HG03571 (cell line): ENCODE data around the gene DMRTC2.
"Not testable (repeated sequence)": the region's sequence is repeated elsewhere in the genome, so short reads cannot be mapped to it uniquely, and the experiment has no call there.

Experiments
- ATAC-seq: cut with Tn5 transposase; IDR thresholded peaks from one replicate; pipeline ENCODE4 v1.9.1; 2021; ENCODE audit not compliant: unreplicated experiment

The DMRTC2 gene

DNA sequence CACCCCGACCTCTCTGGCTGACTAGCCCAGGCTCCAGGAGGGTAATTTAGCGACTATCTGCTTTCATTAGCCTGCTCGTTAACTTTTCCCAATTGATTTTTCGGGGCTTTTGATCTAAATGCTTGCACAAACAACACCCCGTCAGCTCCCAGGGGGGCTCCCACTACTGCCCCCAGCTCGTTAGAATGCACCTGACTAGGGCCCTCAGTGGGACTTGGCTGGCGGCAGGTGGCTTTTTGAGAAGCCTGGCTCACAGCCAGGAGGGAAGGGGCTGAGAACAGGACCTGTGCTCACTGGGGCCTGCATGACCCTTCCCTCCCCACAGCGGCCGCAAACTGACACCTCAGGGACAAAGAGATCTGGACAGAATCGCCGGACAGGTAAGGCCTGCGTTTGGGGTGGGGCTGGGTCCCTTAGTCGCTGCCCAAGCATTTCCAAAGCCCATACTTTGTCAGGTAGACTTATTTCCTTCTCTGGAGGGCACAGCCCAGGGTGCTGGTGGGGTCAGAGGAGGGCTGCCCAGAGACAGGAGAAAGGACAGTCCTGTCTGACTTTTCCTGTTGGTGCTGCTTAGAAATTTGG, 24.6 kb downstream of the DMRTC2 start:
- ATAC-seq = no peak

DNA sequence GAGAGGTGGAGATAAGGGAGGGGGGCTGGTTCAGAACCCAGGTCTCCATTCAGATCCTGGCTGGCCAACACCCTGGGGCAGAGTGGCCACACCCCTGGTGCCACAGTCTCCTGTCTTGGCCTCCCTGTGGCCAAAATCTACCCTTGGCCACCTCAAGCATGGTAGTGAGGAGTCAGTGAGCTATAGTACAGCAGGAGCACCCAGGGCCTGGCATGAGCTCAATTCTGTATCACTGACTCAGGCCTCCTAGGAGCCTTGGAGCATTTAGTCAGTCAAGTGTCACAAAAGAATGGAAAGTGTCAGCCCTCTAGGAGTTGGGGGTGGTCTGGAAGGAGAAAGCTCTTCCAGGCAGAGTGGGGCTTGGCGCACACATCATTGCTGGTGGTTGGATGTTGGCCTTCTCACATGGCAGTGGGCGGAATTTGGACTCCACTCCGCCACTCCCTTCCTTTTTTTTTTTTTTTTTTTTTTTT, 25.6 kb downstream of the DMRTC2 start:
- no peak for ATAC-seq

DNA sequence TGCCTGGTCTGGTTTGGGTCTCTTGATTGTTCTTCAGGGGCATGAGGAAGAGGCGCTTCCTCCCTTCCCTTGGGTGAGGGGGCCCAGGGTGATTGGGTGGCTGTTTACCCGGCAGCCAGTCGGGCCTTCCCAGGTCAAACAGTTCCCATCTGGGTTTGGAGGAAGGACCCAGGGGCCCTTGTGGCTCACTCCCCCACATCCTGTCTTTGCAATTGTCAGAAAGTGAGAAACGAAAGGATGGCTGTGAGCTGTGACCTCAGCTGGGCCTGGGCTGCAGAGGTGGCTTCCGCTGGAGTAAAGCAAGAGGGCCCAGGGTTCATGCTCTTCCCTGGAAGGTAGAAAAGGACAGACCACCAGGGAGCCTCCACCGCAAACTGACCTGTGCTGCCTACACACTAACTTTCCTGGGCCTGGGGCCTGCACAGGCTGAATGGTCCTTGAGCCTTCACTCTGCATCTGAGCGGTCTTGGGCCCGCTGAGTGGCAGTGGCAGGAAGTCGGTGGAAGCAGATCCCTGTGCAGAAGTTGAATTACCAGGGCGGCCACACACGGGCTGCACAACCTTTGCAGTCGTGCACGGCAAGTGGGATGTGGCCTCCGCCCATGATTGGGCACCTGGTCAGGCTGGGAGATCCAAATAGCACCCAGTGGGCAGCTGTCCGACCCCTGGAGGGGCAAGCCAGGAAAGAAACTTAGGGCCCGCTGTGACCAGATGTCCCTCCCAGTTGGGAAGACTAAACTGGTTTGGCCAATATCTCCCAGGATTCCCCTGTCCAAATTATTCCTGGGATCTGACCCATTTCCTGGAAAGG, 26.9 kb downstream of the DMRTC2 start:
- ATAC-seq = peak; percentile 52

DNA sequence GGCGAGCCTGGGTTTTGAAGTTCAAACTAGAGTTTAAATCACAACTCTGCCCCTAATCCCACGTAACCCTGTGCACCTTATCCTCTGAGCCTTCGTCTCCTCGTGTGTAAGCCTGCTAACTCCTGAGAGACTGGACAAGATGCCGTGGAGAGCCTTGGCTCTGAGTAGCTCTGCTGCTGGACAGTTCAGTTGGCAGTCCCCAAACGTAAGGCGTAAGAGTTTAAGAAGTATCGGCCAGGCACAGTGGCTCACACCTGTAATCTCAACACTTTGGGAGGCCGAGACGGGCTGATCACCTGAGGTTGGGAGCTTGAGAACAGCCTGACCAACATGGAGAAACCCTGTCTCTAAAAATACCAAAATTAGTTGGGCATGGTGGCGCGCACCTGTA, 27.5 kb downstream of the DMRTC2 start:
- ATAC-seq = no peak

DNA sequence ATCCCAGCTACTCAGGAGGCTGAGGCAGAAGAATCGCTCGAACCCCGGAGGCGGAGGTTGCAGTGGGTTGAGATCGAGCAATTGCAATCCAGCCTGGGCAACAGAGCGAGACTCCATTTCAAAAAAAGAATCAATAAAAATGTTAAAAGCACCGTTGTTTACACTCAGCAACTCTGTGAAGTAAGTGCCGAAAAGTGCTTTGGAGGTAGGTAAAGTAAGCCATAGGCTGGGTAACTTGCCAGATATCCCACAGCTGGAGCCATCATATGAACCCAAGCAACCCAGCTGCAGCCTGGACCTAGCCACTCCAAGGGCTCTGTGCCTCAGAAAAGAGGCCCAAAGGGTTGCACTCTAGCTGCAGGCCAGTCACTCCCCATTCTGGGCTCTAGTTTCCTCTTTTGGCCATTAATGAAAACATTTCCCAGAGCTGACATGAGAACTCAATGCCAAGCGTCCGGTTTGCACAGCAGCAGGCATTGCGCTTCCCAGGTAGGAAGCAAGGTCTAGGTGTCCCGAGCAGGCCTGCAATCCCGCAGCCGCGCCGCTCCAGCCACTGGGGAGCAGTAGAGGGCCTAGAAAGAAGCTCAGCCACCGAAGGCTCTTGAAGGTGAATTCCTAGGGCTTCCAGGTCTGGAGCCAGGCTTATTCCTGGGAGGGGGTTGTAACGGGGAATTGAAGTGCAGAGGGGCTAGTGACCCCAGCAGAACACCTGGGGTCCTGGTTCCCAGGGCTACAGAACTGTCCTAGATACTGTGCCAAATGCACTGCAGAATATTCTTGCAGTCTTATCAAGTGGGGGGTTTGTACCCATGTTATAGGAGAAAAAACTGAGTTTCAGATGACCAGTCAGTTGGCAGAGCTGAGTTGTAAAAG, 28.2 kb downstream of the DMRTC2 start:
- no peak for ATAC-seq

DNA sequence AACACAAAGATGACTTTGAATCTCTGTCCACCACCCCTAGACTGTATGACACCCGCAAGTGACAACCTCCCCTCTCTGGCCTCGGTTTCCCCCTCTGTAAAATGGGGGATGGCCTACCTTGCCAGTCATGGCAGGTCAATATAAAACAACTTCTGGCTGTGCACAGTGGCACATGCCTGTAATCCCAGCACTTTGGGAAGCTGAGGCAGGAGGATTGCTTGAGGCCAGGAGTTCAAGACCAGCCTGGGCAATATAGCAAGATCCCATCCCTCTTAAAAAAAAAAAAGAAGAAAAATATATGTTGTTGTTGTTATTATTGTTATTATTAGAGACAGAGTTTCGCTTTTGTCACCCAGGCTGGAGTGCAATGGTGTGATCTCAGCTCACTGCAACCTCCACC, 31.1 kb downstream of the DMRTC2 start:
- not testable (repeated sequence) for ATAC-seq

DNA sequence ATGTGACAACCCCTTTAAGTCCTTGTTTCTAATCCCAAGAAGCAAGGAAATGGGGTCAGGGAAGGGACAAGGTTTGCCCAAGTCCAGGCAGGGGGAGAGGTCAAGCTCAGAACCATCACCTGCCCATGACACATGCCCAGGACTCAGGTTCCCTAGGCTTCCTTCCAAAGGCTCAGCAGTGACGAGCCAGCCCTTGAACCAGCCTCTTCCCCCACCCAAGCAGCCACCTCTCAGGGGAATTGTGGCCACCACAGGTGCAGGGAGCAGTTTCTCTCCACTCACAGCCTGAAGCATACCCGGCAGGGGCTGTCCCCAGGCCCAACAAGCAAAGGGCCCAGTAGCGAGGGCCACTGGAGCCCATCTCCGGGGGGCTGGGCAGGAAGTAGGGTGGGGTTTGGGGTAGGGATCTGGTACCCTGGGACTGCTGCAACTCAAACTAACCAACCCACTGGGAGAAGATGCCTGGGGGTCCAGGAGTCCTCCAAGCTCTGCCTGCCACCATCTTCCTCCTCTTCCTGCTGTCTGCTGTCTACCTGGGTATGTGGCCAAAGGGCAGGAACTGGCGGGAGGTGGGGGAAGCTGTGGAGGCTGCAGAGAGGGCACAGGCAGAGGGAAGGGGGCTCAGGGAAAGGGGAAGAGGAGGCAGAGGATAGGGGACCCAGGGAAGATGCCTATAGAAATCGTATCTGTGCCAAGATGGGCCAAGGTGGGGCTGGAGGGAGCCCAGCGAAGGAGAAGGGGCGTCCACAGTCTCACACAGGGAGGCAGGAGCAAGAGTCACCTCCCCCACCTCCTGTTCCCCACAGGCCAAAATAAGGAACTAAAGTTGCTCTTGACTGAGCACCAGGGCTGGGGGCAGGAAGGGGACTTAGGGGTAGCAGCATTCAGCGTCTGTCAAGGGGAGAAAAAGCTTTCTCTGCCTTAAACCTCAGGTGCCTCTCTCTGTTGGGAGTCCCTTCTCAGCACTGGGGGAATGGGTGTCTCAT, 32.3 kb downstream of the DMRTC2 start, which contains the start of gene CD79A:
CD79A (plus strand) TSS at position 433 of the 986 bp plus-strand sequence; CDS start at position 459, 26 bp downstream.
- peak; percentile 75 for ATAC-seq

DNA sequence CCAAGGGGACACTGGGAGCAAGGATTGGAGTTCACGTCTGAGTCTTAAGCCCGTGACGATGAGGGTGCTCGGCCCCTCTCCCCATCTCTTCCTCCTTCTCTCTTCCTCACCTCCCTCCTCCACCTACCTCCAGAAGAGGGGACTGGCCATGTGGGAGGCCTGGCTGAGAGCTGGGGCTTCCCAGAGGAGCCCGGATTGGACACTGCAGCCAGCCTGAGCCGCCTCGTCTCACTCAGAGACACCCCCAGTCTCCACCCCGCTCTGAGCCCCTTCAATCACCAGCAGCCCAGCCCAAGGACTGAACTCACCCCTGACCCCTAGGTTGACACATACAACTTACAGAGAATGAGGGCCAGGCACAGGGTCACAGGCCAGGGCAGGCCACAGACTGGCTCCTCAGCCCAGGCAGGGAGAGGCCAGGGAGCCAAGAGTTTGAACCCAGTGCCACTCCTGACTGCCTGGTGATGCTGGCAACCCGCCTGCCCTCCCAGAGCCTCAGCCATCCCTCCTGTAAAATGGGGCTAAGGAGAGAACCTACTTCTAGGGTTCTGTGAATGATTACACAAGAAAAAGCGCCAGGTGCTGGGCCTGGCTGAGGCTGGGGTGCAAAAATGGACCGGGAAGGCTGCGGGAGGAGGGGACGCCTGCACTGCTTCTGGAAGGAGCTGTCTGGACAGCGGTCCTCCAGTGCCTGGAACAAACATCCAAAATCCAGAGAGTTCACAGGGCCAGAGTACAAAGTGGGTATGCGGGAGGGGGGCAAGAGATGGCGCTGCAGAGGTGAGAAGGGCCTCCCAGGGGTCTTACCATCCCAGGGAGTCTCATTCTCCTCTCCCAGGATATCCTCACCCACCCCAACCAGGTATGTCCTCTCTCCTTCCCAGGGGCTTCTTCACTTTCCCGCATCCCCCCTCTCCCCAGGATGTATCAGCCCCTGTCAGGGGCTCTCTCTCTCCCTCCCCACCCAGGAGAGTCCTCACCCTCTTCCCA, 33.4 kb downstream of the DMRTC2 start:
- no peak for ATAC-seq

DNA sequence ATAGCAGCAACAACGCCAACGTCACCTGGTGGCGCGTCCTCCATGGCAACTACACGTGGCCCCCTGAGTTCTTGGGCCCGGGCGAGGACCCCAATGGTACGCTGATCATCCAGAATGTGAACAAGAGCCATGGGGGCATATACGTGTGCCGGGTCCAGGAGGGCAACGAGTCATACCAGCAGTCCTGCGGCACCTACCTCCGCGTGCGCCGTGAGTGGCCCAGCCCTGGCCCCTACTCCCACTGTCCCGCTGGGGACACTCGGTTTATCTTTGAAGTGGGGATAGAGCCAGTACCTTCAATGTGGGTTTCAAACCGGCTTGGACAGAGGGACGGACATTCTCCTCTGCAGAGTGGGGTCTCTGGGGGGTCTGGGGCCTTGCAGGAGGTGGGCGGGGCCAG, 34.2 kb downstream of the DMRTC2 start:
- no peak for ATAC-seq

DNA sequence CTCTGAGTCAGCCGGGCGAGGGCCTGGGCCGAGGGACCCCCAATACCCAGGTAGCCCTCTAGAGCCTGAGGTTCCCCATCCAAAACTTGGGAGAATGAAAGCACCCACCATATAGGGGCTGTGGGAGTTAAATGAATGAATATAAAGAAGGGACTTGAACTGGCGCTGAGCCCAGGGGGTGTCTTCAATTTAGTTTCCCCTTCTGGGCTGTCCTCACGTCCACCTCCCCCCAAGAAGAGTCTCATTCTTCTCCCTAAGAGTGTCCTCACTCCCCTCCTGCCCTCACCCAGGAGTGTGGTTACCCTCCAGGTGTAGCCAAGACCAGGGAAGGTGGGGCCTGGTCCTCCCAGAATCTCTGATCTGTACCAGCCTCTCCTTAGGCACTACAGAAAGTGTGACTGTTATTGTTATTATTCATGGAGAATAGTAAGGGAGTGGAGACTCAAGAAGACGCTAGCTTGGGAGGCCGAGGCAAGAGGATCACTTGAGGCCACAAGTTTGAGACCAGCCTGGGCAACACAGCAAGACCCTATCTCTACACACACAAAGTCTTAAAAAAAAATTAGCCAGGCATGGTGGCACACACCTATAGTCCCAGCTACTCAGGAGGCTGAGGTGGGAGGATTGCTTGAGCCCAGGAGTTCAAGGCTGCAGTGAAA, 35.0 kb downstream of the DMRTC2 start:
- ATAC-seq = no peak

DNA sequence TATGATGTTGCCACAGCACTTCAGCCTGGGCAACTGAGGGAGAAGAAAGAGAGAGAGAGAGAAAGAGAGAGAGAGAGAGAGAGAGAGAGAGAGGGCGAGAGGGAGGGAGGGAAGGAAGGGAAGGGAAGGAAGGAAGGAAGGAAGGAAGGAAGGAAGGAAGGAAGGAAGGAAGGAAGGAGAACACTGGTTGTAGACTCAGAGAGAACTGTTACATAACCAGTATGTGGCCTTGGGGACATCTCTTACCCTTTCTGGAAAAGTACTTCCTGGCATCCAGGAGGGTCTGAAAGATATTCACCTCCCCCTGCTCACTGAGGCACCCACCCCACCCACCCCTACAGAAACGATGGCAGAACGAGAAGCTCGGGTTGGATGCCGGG, 35.5 kb downstream of the DMRTC2 start:
- ATAC-seq = no peak

DNA sequence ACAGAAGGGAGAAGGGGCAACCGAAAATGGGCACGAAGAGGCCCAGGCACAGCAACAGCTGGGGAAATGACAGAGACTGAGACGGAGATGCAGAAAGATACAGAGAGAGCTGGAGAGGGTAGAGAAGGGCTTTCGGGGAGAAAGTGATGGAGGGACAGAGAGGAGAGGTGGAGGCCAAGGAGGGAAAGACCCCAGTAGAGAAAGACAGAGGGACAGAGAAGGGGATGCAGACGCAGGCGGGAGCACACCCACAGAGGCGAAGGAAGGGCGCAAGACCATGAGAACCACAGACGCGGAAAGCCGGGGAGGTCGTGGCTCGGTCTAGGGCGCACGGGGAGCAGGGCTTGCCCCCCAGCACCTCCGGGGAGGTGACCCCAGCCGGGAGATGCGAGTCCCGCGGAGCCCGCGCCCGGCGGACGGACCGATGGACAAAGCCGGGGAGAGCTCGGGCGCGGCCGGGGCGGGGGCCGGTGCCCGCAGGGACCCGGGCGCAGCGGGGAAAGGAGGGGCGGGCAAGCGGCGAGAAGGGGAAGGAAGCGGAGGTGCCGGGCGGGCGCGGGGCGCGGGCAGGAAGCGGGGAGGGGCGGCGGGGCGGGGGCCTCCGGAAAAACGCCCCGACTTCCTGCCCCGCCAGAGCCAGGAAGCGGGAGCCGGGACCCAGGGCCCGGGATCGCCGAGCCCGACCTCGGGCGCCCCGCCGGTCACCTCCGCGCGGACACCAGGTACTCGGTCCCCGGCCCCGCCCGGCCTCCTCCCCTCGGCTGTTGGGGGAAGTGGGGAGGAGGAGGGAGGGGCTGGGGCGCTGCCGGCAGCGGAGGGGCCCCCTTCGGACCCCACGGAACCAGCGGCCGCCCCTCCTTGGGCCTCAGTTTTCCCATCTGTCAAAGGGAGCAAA, 38.0 kb downstream of the DMRTC2 start, which contains the start of gene ARHGEF1:
ARHGEF1 (plus strand) TSS at position 617 of the 895 bp plus-strand sequence. CDS start 4,899 bp downstream, outside the sequence.
- no peak for ATAC-seq

DNA sequence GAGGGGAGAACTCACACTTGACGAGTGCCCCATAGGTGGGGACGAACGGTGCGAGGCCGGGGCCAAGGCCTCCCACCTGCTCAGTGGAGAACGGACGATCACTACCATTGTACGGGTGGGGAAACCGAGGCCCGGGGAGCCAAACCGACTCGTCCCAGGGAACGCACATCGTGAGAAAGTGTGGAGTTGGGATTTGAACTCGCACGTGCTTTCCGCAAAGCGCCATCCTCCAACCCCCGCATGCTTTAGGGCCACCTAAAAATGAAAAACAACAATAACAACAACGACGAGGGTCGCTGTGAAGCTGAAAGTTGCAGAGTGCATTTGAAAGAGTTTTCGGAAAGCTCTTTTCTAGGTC, 38.6 kb downstream of the DMRTC2 start:
- no peak for ATAC-seq

DNA sequence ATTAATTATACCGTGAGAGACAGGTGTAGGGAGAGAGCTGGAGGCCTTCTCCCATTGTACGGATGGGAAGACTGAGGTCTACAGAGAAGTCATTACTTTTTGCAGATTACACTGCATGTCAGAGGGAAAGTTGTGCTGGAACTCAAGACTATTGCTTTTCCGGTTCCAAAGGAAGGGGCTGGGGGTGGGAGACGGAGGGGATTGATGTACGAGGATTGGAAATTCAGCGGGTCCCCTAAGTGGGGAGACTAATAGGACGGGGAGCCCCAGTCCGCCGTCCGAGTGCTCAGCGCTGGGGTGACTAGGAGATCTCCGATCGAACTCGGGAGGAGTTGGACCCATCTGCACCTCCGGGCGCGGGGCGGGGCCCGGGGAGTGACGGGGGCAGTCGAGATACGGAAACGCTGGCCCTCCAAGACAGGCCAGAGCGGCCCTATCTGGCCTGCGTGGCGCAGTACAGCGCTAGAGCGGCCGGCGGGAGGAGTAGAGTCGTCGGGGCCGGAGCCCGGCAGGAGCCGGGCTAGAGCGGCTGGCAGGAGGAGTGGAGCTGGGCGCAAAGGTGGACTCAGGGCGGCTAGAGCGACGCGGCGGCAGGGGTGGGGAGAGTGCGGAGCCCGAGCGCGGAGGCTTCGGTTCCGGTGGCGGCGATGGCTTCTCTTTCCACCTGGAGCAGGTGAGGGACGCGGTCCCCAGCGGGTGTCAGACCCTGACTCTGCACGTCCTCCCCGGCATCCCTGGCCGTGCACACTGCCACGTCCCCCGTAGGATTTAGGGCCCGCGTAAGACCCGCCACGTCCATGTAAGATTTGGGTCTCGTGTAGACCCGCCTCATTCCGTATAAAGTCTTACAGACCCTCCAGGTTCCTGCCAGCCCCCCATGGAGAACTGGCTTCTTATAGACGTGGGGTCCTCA, 39.2 kb downstream of the DMRTC2 start:
- ATAC-seq = peak; percentile 74

DNA sequence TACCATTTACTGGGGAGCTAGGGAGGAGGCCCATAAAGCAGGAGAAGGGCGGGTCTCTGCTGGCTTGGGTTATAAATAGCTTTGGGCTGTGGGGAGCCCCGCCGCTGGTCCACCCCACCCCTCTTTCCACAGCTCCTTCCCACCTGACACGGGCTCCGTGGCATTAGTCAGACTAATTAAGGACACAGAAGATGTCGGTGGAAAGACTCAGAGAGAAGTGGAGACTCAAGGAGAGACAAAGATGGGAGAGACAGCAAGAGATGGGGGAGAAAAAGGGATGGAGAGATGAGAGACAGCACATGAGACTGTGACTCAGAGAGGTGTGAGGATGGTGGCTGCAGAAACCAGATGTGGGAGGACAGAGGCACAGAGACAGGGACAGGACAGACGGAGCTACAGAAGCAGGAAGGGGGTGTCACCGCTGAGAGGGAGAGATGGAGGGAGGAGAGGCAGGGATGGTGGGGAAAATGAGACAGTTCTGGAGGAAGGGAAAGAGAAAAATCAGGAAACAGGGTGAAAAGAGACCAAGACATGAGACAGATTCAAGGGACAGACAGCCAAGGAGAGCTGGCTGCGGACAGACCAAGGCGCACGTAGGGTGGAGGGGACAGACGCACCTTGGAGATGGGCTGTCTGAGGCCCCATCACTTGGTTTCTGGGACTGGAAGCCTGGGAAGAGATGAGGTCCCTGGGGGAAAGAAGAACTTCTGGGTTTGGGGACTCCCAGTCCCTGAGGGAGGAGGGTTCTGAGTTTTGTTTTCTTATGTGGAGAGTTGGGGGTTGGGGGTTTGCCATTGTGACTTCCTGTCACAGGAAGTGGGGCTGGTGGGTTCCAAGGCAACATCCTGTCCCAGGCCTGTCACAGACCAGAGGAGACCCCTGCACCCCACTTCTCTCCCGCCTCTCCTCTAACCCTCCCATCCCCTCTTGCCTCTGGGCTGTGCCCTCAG, 42.2 kb downstream of the DMRTC2 start:
- ATAC-seq = no peak
